ENCODE data around the gene SHH. TPM values are rescaled to one million over a fixed set of nuclear protein-coding genes. Genes with fewer than 3 reads are reported as not detected.

Gene SHH
- total and polyA plus RNA-seq, 2 experiments from 2014 or later: not detected

DNA sequence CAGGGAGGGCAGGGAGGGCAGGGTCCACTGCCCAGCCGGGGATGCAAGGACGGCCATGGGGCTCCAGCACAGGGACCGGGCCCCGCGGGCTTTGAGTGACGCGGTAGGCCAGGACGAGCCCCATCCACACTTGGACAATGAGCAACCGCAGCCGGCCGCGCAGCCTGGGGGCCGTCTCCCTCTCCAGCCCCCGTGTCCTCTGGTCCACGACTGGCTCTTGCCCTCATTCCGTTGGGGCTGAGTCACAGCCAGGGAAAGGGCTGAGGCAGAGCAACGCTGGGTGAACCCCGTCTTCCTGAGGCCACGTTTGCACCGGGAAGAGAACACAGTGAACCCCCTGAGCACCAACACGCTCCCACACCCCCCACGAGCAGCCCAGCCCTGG is 23.7 kb downstream of the SHH start:
- no peaks in the 10 kb centered on the region for H3K36me3 ChIP-seq (ENCODE audit: insufficient read depth)
- Mint-ChIP-seq H3K36me3 (ENCODE audit: low read depth) (0 out of 3 replicates have a peak, but pooled peaks cover 2% of the 10 kb centered on the region), H3K9me3 (peaks cover 8% of the 10 kb centered on the region; the same call in 2 of the 3 replicates), H3K4me3 (no peak overlapping the region), H3K4me1 (peaks cover 2% of the 10 kb centered on the region; the same call in 1 of the 3 replicates), H3K27ac (no peak overlapping the region), H3K27me3 (ENCODE audit: insufficient read depth, low read depth, poor library complexity) (peaks cover 32% of the 10 kb centered on the region)
- H3K79me2 ChIP-seq (replicated peaks; ENCODE audit: insufficient read depth): no peaks in the 10 kb centered on the region
- H3K27ac ChIP-seq (ENCODE audit: low read depth): no peak overlapping the region
- no peak overlapping the region for H2AFZ ChIP-seq
- H3K4me1 ChIP-seq (ENCODE audit: insufficient read depth): no peaks in the 10 kb centered on the region
- H3K4me3 ChIP-seq: no peak overlapping the region
- no peaks in the 10 kb centered on the region for H3F3A ChIP-seq (replicated peaks; ENCODE audit: low read depth)
- H3K27me3 ChIP-seq (ENCODE audit: insufficient read depth): peaks cover 23% of the 10 kb centered on the region
- H3K9me2 ChIP-seq (ENCODE audit: insufficient read depth): no peaks in the 10 kb centered on the region
- no peak for ATAC-seq
- TF ChIP-seq, protein P1, sequence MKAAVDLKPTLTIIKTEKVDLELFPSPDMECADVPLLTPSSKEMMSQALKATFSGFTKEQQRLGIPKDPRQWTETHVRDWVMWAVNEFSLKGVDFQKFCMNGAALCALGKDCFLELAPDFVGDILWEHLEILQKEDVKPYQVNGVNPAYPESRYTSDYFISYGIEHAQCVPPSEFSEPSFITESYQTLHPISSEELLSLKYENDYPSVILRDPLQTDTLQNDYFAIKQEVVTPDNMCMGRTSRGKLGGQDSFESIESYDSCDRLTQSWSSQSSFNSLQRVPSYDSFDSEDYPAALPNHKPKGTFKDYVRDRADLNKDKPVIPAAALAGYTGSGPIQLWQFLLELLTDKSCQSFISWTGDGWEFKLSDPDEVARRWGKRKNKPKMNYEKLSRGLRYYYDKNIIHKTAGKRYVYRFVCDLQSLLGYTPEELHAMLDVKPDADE (IDR thresholded peaks at IDR 0.05): no peak
- TF ChIP-seq STAT1 (IDR thresholded peaks at IDR 0.05; ENCODE audit: unreplicated experiment) (no peak), EZH2phosphoT487 (IDR thresholded peaks at IDR 0.05; ENCODE audit: unreplicated experiment) (no peak), NANOG (IDR thresholded peaks at IDR 0.05; ENCODE audit: borderline replicate concordance) (no peak), ZNF114 (CRISPR knock-in tag; IDR thresholded peaks at IDR 0.05) (no peak), JUNB (IDR thresholded peaks at IDR 0.05; ENCODE audit: unreplicated experiment) (no peak), EZH2 (IDR thresholded peaks at IDR 0.05; ENCODE audit: low read depth, unreplicated experiment) (no peak), ZNF331 (CRISPR knock-in tag; IDR thresholded peaks at IDR 0.05; ENCODE audit: low read depth) (no peak), POLR2AphosphoS5 (IDR thresholded peaks at IDR 0.05; ENCODE audit: low read depth) (no peak), CREB1 (CRISPR knock-in tag; IDR thresholded peaks at IDR 0.05; ENCODE audit: low read depth) (no peak)
- TF ChIP-seq, protein P2, sequence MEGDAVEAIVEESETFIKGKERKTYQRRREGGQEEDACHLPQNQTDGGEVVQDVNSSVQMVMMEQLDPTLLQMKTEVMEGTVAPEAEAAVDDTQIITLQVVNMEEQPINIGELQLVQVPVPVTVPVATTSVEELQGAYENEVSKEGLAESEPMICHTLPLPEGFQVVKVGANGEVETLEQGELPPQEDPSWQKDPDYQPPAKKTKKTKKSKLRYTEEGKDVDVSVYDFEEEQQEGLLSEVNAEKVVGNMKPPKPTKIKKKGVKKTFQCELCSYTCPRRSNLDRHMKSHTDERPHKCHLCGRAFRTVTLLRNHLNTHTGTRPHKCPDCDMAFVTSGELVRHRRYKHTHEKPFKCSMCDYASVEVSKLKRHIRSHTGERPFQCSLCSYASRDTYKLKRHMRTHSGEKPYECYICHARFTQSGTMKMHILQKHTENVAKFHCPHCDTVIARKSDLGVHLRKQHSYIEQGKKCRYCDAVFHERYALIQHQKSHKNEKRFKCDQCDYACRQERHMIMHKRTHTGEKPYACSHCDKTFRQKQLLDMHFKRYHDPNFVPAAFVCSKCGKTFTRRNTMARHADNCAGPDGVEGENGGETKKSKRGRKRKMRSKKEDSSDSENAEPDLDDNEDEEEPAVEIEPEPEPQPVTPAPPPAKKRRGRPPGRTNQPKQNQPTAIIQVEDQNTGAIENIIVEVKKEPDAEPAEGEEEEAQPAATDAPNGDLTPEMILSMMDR (conservative IDR thresholded peaks at IDR 0.05; ENCODE audit: low read depth in 2 of 2): no peak
- TF ChIP-seq, protein P3, sequence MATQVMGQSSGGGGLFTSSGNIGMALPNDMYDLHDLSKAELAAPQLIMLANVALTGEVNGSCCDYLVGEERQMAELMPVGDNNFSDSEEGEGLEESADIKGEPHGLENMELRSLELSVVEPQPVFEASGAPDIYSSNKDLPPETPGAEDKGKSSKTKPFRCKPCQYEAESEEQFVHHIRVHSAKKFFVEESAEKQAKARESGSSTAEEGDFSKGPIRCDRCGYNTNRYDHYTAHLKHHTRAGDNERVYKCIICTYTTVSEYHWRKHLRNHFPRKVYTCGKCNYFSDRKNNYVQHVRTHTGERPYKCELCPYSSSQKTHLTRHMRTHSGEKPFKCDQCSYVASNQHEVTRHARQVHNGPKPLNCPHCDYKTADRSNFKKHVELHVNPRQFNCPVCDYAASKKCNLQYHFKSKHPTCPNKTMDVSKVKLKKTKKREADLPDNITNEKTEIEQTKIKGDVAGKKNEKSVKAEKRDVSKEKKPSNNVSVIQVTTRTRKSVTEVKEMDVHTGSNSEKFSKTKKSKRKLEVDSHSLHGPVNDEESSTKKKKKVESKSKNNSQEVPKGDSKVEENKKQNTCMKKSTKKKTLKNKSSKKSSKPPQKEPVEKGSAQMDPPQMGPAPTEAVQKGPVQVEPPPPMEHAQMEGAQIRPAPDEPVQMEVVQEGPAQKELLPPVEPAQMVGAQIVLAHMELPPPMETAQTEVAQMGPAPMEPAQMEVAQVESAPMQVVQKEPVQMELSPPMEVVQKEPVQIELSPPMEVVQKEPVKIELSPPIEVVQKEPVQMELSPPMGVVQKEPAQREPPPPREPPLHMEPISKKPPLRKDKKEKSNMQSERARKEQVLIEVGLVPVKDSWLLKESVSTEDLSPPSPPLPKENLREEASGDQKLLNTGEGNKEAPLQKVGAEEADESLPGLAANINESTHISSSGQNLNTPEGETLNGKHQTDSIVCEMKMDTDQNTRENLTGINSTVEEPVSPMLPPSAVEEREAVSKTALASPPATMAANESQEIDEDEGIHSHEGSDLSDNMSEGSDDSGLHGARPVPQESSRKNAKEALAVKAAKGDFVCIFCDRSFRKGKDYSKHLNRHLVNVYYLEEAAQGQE (IDR thresholded peaks at IDR 0.05; ENCODE audit: unreplicated experiment): no peak
- TF ChIP-seq, protein P4, sequence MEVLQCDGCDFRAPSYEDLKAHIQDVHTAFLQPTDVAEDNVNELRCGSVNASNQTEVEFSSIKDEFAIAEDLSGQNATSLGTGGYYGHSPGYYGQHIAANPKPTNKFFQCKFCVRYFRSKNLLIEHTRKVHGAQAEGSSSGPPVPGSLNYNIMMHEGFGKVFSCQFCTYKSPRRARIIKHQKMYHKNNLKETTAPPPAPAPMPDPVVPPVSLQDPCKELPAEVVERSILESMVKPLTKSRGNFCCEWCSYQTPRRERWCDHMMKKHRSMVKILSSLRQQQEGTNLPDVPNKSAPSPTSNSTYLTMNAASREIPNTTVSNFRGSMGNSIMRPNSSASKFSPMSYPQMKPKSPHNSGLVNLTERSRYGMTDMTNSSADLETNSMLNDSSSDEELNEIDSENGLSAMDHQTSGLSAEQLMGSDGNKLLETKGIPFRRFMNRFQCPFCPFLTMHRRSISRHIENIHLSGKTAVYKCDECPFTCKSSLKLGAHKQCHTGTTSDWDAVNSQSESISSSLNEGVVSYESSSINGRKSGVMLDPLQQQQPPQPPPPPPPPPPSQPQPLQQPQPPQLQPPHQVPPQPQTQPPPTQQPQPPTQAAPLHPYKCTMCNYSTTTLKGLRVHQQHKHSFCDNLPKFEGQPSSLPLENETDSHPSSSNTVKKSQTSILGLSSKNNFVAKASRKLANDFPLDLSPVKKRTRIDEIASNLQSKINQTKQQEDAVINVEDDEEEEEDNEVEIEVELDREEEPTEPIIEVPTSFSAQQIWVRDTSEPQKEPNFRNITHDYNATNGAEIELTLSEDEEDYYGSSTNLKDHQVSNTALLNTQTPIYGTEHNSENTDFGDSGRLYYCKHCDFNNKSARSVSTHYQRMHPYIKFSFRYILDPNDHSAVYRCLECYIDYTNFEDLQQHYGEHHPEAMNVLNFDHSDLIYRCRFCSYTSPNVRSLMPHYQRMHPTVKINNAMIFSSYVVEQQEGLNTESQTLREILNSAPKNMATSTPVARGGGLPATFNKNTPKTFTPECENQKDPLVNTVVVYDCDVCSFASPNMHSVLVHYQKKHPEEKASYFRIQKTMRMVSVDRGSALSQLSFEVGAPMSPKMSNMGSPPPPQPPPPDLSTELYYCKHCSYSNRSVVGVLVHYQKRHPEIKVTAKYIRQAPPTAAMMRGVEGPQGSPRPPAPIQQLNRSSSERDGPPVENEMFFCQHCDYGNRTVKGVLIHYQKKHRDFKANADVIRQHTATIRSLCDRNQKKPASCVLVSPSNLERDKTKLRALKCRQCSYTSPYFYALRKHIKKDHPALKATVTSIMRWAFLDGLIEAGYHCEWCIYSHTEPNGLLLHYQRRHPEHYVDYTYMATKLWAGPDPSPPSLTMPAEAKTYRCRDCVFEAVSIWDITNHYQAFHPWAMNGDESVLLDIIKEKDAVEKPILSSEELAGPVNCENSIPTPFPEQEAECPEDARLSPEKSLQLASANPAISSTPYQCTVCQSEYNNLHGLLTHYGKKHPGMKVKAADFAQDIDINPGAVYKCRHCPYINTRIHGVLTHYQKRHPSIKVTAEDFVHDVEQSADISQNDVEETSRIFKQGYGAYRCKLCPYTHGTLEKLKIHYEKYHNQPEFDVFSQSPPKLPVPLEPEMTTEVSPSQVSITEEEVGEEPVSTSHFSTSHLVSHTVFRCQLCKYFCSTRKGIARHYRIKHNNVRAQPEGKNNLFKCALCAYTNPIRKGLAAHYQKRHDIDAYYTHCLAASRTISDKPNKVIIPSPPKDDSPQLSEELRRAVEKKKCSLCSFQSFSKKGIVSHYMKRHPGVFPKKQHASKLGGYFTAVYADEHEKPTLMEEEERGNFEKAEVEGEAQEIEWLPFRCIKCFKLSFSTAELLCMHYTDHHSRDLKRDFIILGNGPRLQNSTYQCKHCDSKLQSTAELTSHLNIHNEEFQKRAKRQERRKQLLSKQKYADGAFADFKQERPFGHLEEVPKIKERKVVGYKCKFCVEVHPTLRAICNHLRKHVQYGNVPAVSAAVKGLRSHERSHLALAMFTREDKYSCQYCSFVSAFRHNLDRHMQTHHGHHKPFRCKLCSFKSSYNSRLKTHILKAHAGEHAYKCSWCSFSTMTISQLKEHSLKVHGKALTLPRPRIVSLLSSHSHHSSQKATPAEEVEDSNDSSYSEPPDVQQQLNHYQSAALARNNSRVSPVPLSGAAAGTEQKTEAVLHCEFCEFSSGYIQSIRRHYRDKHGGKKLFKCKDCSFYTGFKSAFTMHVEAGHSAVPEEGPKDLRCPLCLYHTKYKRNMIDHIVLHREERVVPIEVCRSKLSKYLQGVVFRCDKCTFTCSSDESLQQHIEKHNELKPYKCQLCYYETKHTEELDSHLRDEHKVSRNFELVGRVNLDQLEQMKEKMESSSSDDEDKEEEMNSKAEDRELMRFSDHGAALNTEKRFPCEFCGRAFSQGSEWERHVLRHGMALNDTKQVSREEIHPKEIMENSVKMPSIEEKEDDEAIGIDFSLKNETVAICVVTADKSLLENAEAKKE (CRISPR knock-in tag; IDR thresholded peaks at IDR 0.05): no peak
- H3K4me2 ChIP-seq: no peak overlapping the region
- DNase-seq (ENCODE audit: low spot score): no peak
- no peaks in the 10 kb centered on the region for H4K20me1 ChIP-seq (replicated peaks; ENCODE audit: insufficient read depth)

Data from GM23338 (cell line).